Inflammatory macrophage treated with lipopolysaccharide for 1 hour (primary cell): ENCODE data around the gene CA12.
"Not testable (repeated sequence)": the region's sequence is repeated elsewhere in the genome, so short reads cannot be mapped to it uniquely, and the experiment has no call there.

Source experiments
- DNase-seq, 2 donors: peaks; one replicate each; pipeline ENCODE4 v3.0.0-alpha.2; 2020 to 2022

The CA12 gene

DNA sequence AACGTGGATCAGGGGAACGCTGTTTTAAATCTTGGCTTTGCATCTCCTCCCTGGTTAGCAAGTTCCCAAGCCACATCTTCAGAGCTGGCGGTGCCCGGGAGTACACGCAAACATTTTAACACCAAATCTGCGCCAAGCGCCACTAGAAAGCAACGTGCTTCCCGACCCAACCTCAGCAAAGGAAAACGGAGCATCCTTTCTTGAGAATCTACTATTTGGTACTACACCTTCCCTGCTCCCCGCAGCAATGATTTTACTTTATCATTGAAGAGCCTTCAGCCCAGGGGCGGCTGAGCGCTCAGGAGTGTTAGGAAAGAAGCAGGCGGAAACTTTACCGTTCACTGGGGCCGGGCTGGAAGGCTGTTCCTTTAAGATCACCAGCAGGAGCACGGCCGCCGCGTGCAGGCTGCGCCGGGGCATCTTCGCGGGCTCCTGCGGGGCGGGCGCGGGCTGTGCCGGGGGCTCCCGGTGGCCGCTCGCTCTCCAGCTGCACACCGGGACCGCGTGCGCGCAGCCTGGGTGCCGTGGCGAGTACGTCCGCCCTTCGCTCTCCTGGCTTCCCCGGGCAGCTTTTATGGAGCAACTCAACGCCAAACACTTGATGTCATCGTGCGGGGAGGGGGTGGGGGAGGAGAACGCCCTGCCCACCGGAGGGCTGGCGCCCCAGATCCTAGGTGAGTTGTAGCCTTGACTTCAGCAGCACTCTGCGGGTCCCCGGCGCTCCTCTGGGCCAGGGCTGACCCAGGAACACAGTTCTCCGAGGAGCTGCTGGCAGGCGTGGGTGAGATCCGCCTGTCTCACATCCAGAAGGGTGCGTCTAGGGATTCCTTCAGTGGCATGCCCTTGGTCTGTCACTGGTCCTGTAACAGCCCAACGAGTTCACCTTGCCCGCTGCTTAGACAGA is at the start of gene CA12:
TSS of gene CA12 (minus strand) at position 546 of the 904 bp plus-strand sequence. CDS start at position 420, 126 bp downstream.
- DNase-seq = no peak

- DNase-seq = no peak
Observed at GRCh38 chr15:63430766-63431451, 49.3 kb upstream of the CA12 start.

GRCh38 chr15:63426552-63426951 is 44.9 kb upstream of the CA12 start:
- no peak for DNase-seq

- no peak for DNase-seq
Observed at GRCh38 chr15:63425426-63425985, 43.9 kb upstream of the CA12 start.

- no peak for DNase-seq
Observed at GRCh38 chr15:63422891-63423590, 41.4 kb upstream of the CA12 start.

GRCh38 chr15:63421433-63421832 is 39.8 kb upstream of the CA12 start:
- no peak for DNase-seq

DNA sequence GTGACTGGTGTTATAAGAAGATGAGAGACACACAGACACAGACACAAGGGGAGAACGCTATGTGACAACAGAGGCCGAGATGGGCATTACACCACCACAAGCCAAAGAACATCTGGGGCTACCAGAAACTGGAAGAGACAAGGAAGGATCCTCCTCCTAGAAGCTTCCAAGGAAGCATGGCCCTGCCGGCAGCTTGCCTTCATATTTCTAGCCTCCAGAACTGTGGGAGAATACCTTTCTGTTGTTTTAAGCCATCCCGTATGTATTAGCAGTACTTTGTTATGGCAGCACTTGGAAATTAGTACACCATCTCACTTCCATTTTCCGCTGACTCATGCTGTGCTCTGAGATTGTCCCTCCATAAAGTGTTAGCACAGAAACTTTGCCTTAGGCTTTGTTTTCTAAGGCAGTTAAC is 38.7 kb upstream of the CA12 start:
- no peak for DNase-seq

DNA sequence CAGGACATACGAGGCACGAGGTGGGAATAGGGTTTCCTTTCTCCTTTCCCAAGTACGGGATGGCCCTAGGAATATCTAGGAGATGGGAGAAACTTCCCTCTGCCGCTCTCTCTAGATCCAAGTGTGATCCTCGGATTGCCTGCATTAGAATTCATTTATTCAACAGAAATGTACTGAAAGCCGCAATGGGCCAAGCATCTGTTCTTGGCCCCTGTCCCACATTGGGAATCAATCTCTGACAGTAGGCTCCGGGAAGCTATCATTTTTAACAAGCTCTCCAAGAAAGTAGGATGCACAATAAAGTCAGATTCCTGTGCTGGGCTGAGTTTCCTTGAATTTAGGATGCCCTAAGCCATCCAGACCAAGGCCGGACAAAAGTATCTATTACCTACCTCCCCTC is 37.2 kb upstream of the CA12 start:
- DNase-seq = no peak

DNA sequence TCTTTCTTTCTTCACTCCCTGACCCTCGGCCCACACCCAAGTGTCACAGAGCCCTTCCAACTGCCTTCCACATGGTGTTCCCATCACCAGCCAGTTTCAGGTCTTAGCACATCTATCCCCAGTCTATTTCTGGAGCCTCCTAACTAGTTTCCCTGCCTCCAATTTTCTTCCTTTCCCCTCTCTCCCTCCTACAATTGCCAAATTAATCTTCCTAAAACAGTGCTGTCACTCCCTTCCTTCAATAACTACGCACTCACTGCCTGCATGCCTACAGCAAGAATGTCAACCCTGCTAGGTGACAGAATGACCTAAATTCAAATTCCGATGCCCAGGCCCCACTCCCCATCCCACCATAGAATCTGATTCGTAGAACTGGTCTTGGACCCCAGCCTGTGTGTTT is 36.1 kb upstream of the CA12 start:
- no peak for DNase-seq

GRCh38 chr15:63417274-63417673 is 35.6 kb upstream of the CA12 start:
- not testable (repeated sequence) for DNase-seq

DNA sequence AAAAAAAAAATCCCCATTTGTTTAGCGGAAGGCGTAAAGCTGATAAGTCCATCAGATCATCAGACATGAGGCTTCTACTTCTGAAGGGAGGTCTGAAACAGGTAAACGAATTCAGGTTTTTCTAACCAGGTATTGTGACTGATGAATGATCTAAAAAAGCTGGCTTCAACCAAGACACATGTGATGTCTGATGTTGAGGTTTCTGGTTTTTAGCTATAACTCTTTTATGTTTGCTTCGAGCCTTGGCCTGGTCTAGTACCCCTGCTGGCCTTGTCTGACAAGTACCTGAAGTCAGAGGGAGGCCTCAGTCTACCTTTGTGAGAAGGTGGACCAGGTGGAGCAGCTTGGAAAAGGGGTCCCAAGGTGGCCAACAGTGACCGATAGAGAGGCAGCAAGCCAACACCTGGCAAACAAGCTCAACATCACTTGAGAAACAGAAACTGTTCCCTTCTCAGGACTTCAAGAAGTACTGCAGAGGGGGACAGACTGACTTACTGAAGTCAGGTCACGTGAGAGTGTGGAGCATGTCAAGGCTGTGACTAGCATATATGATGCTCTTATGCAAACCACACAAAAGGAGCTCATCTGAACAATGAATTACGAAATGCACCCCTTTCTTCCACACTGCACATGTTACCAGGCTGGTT is 33.0 kb upstream of the CA12 start:
- DNase-seq = no peak

DNA sequence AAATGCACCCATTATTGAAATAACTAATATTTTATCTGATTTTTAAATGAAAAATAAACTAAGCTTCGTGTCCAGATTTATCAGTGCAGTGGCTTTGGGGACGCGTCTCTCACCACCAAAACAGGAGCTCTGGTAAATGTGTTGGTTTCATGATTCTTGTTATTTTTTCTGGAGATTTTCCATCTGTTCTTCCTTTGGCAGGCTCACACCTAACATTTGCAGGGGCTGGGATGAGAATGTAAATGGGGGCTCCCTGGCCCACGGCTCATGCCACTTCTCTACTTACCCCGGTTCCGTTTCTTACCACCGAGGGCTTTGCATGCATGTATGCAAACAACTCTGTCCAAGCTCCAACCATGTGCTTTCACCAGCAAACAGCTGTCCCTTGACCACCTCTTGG is 30.9 kb upstream of the CA12 start:
- no peak for DNase-seq

GRCh38 chr15:63411866-63412265 is 30.2 kb upstream of the CA12 start:
- DNase-seq = no peak

GRCh38 chr15:63409179-63409578 is 27.5 kb upstream of the CA12 start:
- DNase-seq = no peak

DNA sequence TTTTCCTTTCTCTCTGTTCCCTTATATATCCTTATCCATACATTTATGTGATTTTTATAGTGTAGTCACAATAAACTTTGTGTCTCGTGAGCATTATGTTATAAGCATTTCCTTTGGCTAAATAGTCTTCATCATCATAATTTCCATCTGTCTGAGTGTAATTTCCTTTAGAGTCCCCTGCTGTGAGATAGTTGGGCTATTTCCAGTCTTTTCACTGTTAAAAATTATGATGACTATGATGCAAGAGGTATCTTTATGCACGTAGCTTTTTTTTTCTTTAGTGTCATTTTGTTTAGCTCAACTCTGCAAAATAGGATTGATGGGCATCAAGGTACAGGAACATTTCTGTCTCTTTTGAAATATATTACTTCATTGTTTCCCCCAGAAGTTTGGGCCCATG is 26.9 kb upstream of the CA12 start:
- DNase-seq = no peak

GRCh38 chr15:63407612-63408011 is 26.0 kb upstream of the CA12 start:
- DNase-seq = no peak

DNA sequence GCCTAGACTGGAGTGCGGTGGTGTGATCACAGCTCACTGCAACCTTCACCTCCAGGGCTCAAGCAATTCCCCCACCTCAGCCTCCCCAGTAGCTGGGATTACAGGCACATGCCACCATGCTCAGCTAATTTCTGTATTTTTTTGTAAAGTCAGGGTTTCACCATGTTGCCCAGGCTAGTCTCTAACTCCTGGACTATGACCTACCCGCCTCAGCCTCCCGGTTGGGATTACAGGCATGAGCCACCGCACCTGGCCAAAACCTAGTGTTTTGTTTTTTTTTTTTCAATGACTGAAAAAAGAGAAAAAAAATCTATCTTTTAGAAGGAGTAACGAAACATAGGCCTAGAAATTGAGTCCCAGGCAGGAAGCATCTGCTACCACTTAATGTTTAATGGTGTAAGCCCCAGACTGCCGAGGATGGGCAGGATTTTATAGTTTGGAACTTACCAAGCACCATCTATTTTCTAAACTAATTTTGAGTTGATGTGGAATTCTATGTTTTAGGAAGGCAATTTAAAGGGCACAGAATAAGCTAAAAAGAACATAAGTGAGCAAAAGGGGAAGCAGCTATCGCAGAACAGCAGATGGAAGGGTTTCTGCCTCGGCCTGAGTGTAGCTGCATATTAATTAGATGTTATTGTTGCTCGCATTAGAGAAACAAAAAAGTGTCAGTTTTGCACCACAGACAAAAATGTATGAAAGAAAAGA is 24.2 kb upstream of the CA12 start:
- peak in 1 of 2 donors; percentile 14 for DNase-seq

- no peak for DNase-seq
Observed at GRCh38 chr15:63405159-63405558, 23.5 kb upstream of the CA12 start.

GRCh38 chr15:63403254-63403945 is 21.8 kb upstream of the CA12 start:
- DNase-seq = no peak

DNA sequence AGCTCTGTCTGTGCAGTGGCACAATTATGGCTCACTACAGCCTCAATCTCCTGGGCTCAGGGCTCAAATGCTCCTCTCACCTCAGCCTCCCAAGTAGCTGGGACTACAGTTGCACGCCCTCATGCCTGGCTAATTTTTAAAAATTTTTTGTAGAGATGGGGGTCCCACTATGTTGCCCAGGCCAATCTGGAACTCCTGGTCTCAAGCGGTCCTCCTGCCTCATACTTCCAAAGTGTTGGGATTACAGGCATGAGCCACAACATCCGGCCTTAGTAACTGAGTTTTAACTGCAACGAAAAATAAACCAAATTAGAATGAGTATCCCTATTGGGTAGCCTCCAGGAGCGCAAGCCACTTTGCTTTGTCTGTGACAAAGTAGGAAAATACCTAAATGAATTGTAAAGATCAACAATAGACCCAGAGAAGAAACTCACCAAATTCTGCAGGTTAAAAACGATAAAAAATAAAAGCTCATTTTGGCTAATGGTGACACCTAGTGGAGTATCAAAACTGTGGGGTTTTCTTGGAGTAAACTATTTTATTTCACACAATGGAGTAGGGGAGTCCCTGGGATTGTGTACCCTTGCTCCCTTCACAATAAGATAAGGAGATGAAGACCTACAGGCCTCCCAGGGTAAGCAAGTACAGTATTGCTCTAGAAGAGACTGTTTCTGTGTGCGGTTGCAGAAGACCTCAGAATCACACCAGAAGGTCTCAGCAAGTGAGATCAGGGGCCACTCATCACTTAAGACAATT is 21.0 kb upstream of the CA12 start:
- peak; percentile 25 to 77 for DNase-seq
